A673 (cell line): ENCODE results near the gene SPEF2. TPM values are rescaled to one million over a fixed set of nuclear protein-coding genes. Genes with fewer than 3 reads are reported as not detected.

Source experiments
- BruUV-seq: library from RNA; stranded (reverse); fragments of 400-500 nt; replicated peaks from 2 replicates; lab custom pipeline; 2021; lab: Mats Ljungman, UMichigan
- CTCF ChIA-PET: fragments of 300-600 bp; sonication (Branson Sonifier 250); formaldehyde crosslinking; loops from one replicate; lab custom pipeline; 2022; ENCODE audit warnings: antibody characterized with exemption; lab: Charles Lee
- POLR2A ChIA-PET: fragments of 300-600 bp; sonication (Branson Sonifier 250); formaldehyde crosslinking; loops from one replicate; lab custom pipeline; 2022; ENCODE audit warnings: antibody characterized with exemption; ENCODE audit not compliant: low non-redundant PET; lab: Charles Lee
- DNase-seq: peaks from one replicate; pipeline ENCODE4 v3.0.0-alpha.2; 2015; ENCODE audit warnings: low spot score
- H3K27ac ChIP-seq: fragments of 200-600 bp; sonication (generic); 2 replicates; pipeline ENCODE4 v1.5.1; 2016; ENCODE audit warnings: mixed run types, low read depth, mild to moderate bottlenecking, mixed read lengths, antibody characterized with exemption, low read length; ENCODE audit not compliant: poor library complexity, severe bottlenecking
- H3K27me3 ChIP-seq: fragments of 200-600 bp; sonication (generic); replicated peaks from 2 replicates; pipeline ENCODE4 v1.6.1; 2017; ENCODE audit warnings: mixed run types, low read depth, mild to moderate bottlenecking, mixed read lengths, antibody characterized with exemption, low read length; ENCODE audit not compliant: insufficient read depth, poor library complexity
- H3K36me3 ChIP-seq: fragments of 200-600 bp; sonication (generic); 2 replicates; pipeline ENCODE4 v1.6.1; 2016; ENCODE audit warnings: mixed run types, mild to moderate bottlenecking, mixed read lengths, antibody characterized with exemption, low read length; ENCODE audit not compliant: insufficient read depth, poor library complexity, severe bottlenecking
- H3K4me1 ChIP-seq: fragments of 200-600 bp; sonication (generic); 2 replicates; pipeline ENCODE4 v1.6.1; 2017; ENCODE audit warnings: mixed run types, mild to moderate bottlenecking, mixed read lengths, antibody characterized with exemption, low read length; ENCODE audit not compliant: insufficient read depth, poor library complexity, severe bottlenecking
- H3K4me3 ChIP-seq: fragments of 200-600 bp; sonication (generic); 2 replicates; pipeline ENCODE4 v1.5.1; 2016; ENCODE audit warnings: low read depth, mixed run types, mild to moderate bottlenecking, mixed read lengths, low read length; ENCODE audit not compliant: poor library complexity, severe bottlenecking
- H3K9me3 ChIP-seq: fragments of 200-600 bp; sonication (generic); 2 replicates; pipeline ENCODE4 v1.6.1; 2016; ENCODE audit warnings: mixed run types, low read depth, mild to moderate bottlenecking, mixed read lengths, antibody characterized with exemption, low read length; ENCODE audit not compliant: poor library complexity, severe bottlenecking
- EZH2 ChIP-seq: fragments of 200-600 bp; sonication (generic); IDR thresholded peaks from 2 replicates; pipeline ENCODE4 v1.6.1; 2017; ENCODE audit warnings: borderline replicate concordance, low read depth, mild to moderate bottlenecking, mixed read lengths, antibody characterized with exemption, low read length; ENCODE audit not compliant: poor library complexity, severe bottlenecking
- intact Hi-C: fragments of 100-400 bp; cut with micrococcal nuclease; formaldehyde crosslinking; loops from one replicate; pipeline ENCODE4 v1.10.0; 2022; ENCODE audit not compliant: unreplicated experiment
- total RNA-seq: library from RNA; stranded (reverse); gene quantifications from 2 replicates; pipeline ENCODE4 v1.2.3, GENCODE V29; 2021
- TF ChIP-seq, protein P1 (sequence below): fragments of 300-800, 200-600 bp; sonication (generic); conservative IDR thresholded peaks from 2 replicates; pipeline ENCODE4 v1.5.1; 2017; ENCODE audit warnings: low read depth, mild to moderate bottlenecking, antibody characterized with exemption, low read length, moderate library complexity, mixed read lengths

SPEF2 gene
- total RNA-seq, 1 experiment from 2014 or later: 1.5 TPM

DNA sequence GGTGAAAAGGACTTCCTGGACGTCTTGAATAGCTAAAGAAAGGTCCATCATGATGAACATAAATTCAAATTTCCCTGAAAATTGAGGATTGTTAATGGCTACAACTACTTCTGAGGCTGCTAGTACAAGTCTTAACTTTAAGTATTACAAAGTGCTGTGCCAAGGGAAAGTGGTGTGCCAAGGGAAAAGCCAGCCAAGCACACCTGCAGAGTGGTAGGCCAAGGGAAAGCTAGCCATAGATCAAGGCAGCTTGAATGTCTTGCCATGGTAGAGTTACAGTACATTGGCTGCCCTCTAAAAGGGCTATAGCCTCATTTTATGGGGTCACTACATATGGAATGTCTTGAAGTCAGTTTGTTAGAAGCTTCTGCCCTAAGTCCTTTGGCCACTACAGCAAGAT is 64.2 kb downstream of the SPEF2 start:
- DNase-seq: no peak
- CTCF ChIA-PET: no interaction called here
- H3K4me3 ChIP-seq: no peak overlapping the region
- H3K36me3 ChIP-seq: no peaks in the 10 kb centered on the region
- H3K9me3 ChIP-seq: no peaks in the 10 kb centered on the region
- H3K27me3 ChIP-seq: no peaks in the 10 kb centered on the region
- BruUV-seq: no TSS peak
- intact Hi-C loops: no loop called here
- POLR2A ChIA-PET: no interaction called here
- no peak overlapping the region for H3K27ac ChIP-seq
- no peak for TF ChIP-seq EZH2
- TF ChIP-seq, protein P1, sequence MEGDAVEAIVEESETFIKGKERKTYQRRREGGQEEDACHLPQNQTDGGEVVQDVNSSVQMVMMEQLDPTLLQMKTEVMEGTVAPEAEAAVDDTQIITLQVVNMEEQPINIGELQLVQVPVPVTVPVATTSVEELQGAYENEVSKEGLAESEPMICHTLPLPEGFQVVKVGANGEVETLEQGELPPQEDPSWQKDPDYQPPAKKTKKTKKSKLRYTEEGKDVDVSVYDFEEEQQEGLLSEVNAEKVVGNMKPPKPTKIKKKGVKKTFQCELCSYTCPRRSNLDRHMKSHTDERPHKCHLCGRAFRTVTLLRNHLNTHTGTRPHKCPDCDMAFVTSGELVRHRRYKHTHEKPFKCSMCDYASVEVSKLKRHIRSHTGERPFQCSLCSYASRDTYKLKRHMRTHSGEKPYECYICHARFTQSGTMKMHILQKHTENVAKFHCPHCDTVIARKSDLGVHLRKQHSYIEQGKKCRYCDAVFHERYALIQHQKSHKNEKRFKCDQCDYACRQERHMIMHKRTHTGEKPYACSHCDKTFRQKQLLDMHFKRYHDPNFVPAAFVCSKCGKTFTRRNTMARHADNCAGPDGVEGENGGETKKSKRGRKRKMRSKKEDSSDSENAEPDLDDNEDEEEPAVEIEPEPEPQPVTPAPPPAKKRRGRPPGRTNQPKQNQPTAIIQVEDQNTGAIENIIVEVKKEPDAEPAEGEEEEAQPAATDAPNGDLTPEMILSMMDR: no peak
- H3K4me1 ChIP-seq: no peaks in the 10 kb centered on the region

DNA sequence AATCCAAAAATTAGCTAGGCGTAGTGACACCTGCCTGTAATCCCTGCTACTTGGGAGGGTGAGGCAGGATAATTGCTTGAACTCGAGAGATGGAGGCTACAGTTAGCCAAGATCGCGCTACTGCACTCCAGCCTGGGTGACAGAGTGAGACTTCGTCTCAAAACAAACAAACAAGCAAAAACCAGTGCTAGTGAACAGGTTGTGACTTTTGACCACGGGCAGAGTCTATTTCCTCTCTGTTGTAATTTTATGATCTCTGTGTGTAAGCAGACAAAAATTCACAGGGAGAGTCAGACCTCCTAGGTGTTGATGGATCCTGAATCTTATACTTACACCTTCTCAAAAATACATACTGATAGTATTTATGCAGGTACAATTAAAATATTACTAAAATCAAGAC is 65.8 kb downstream of the SPEF2 start:
- intact Hi-C loops: no loop called here
- no TSS peak for BruUV-seq
- POLR2A ChIA-PET: no interaction called here
- Histone ChIP-seq H3K27me3 (no peaks in the 10 kb centered on the region), H3K27ac (no peak overlapping the region), H3K9me3 (no peaks in the 10 kb centered on the region), H3K4me3 (no peak overlapping the region), H3K4me1 (no peaks in the 10 kb centered on the region), H3K36me3 (no peaks in the 10 kb centered on the region)
- CTCF ChIA-PET: no interaction called here
- DNase-seq: no peak
- TF ChIP-seq EZH2: no peak
- TF ChIP-seq, protein P1: no peak

DNA sequence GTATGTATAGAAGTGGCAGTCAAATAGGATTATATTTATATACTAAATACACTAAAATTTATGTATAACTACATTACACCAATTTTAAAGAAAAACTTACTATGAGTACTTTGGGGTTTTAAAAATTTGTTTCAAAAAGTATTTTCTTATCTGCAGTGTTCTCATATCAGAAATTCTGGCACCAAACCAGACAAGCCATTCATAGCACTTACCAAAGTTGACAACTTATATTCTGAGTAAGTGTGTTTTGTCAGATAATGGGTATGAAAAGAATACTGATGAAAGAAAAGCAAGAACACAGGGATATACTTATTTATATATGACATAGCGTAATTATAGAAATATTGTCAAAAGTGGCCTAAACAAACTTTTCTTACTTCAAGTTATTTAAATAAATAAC is 67.5 kb downstream of the SPEF2 start:
- TF ChIP-seq, protein P1: no peak
- TF ChIP-seq EZH2: no peak
- no peak for DNase-seq
- H3K4me1 ChIP-seq: no peaks in the 10 kb centered on the region
- no peak overlapping the region for H3K27ac ChIP-seq
- ChIA-PET CTCF (no interaction called here), POLR2A (no interaction called here)
- intact Hi-C loops: no loop called here
- no peaks in the 10 kb centered on the region for H3K36me3 ChIP-seq
- no peak overlapping the region for H3K4me3 ChIP-seq
- H3K9me3 ChIP-seq: no peaks in the 10 kb centered on the region
- no peaks in the 10 kb centered on the region for H3K27me3 ChIP-seq
- no TSS peak for BruUV-seq
